IMR-90 (cell line): ENCODE results near the gene ADH6. TPM values are rescaled to one million over a fixed set of nuclear protein-coding genes. Genes with fewer than 3 reads are reported as not detected.

Experiments
- ATAC-seq: fragments of 200-7000 bp; cut with Tn5 transposase; 2 replicates; pipeline ENCODE4 v1.9.1; 2020; ENCODE audit warnings: low read depth, mild to moderate bottlenecking, moderate library complexity
- BruUV-seq: library from RNA; stranded (reverse); fragments of 400-500 nt; replicated peaks from 2 replicates; lab custom pipeline; 2021; lab: Mats Ljungman, UMichigan
- CTCF ChIA-PET: fragments of 300-600 bp; formaldehyde crosslinking; extraction: SDS; loops from one replicate; lab custom pipeline; 2021; ENCODE audit warnings: antibody characterized with exemption; lab: Yijun Ruan, JAX
- POLR2A ChIA-PET: fragments of 300-600 bp; sonication (Branson Sonifier 250); formaldehyde crosslinking; loops from one replicate; lab custom pipeline; 2022; ENCODE audit warnings: antibody characterized with exemption; ENCODE audit not compliant: unreplicated experiment; lab: Charles Lee
- DNase-seq: peaks from one replicate; pipeline ENCODE4 v3.0.0; 2013
- H2AFZ ChIP-seq: replicated peaks from 2 replicates; pipeline ENCODE3; 2013; ENCODE audit warnings: low read length, mild to moderate bottlenecking; ENCODE audit not compliant: poor library complexity
- H2AK5ac ChIP-seq: 2 replicates; pipeline ENCODE4 v1.6.1; 2013; ENCODE audit warnings: low read depth, low read length, inconsistent platforms
- H2AK9ac ChIP-seq: replicated peaks from 2 replicates; pipeline ENCODE3; 2013; ENCODE audit warnings: mild to moderate bottlenecking, low read depth, low read length, moderate library complexity; ENCODE audit not compliant: poor library complexity
- H2BK120ac ChIP-seq: 2 replicates; pipeline ENCODE4 v1.6.1; 2013; ENCODE audit warnings: low read depth, low read length, inconsistent platforms
- H2BK15ac ChIP-seq: 3 replicates; pipeline ENCODE4 v1.6.1; 2013; ENCODE audit warnings: low read depth, low read length, inconsistent platforms
- H2BK20ac ChIP-seq: 2 replicates; pipeline ENCODE4 v1.6.1; 2013; ENCODE audit warnings: low read depth, mild to moderate bottlenecking, inconsistent platforms, low read length, moderate library complexity
- H2BK5ac ChIP-seq: 2 replicates; pipeline ENCODE4 v1.6.1; 2013; ENCODE audit warnings: mild to moderate bottlenecking, low read depth, low read length, inconsistent platforms; ENCODE audit not compliant: poor library complexity, severe bottlenecking
- H3K14ac ChIP-seq: replicated peaks from 2 replicates; pipeline ENCODE4 v1.6.1; 2013; ENCODE audit warnings: low read depth, low read length, inconsistent platforms
- H3K18ac ChIP-seq: 2 replicates; pipeline ENCODE4 v1.6.1; 2013; ENCODE audit warnings: low read depth, low read length, control low read depth
- H3K23ac ChIP-seq: 2 replicates; pipeline ENCODE4 v1.6.1; 2013; ENCODE audit warnings: low read depth, low read length, inconsistent platforms
- H3K27ac ChIP-seq: 2 replicates; pipeline ENCODE4 v1.5.1; 2013; ENCODE audit warnings: mild to moderate bottlenecking, control low read depth, low read length; ENCODE audit not compliant: insufficient read depth
- H3K27me3 ChIP-seq: 2 replicates; pipeline ENCODE4 v1.6.1; 2013; ENCODE audit warnings: low read length; ENCODE audit not compliant: control insufficient read depth, insufficient read depth
- H3K36me3 ChIP-seq: 2 replicates; pipeline ENCODE4 v1.6.1; 2013; ENCODE audit warnings: low read length, mixed read lengths; ENCODE audit not compliant: control insufficient read depth, insufficient read depth
- H3K4ac ChIP-seq: 2 replicates; pipeline ENCODE4 v1.6.1; 2013; ENCODE audit warnings: low read depth, low read length, inconsistent platforms
- H3K4me1 ChIP-seq: 2 replicates; pipeline ENCODE4 v1.6.1; 2013; ENCODE audit warnings: low read length, mixed read lengths; ENCODE audit not compliant: control insufficient read depth, insufficient read depth
- H3K4me2 ChIP-seq: 2 replicates; pipeline ENCODE4 v1.6.1; 2013; ENCODE audit warnings: low read depth, mild to moderate bottlenecking, control low read depth, low read length, moderate library complexity
- H3K4me3 ChIP-seq: 2 replicates; pipeline ENCODE4 v1.5.1; 2013; ENCODE audit warnings: low read depth, mild to moderate bottlenecking, control low read depth, low read length, moderate library complexity; ENCODE audit not compliant: insufficient read depth
- H3K56ac ChIP-seq: 2 replicates; pipeline ENCODE4 v1.6.1; 2013; ENCODE audit warnings: low read length, inconsistent platforms; ENCODE audit not compliant: insufficient read depth; ENCODE audit errors: extremely low read depth
- H3K79me1 ChIP-seq, 2 experiments: 2 replicates each; pipeline ENCODE4 v1.6.1; 2013; ENCODE audit warnings: low read length in 2 of 2, inconsistent platforms in 1 of 2, low read depth in 1 of 2
- H3K9ac ChIP-seq: 2 replicates; pipeline ENCODE4 v1.6.1; 2013; ENCODE audit warnings: low read depth, low read length, control low read depth
- H3K9me1 ChIP-seq: 2 replicates; pipeline ENCODE4 v1.6.1; 2013; ENCODE audit warnings: low read length, inconsistent platforms; ENCODE audit not compliant: insufficient read depth
- H3K9me3 ChIP-seq: 2 replicates; pipeline ENCODE4 v1.6.1; 2013; ENCODE audit warnings: low read length; ENCODE audit not compliant: control insufficient read depth, insufficient read depth
- H4K20me1 ChIP-seq: 2 replicates; pipeline ENCODE4 v1.6.1; 2013; ENCODE audit warnings: low read length, inconsistent platforms; ENCODE audit not compliant: insufficient read depth
- H4K5ac ChIP-seq: 2 replicates; pipeline ENCODE4 v1.6.1; 2013; ENCODE audit warnings: mild to moderate bottlenecking, low read depth, low read length, control low read depth
- H4K8ac ChIP-seq, 2 experiments: 2 replicates each; pipeline ENCODE4 v1.6.1; 2013; ENCODE audit warnings: low read depth in 2 of 2, low read length in 2 of 2, control low read depth in 1 of 2, inconsistent platforms in 1 of 2
- H4K91ac ChIP-seq: 2 replicates; pipeline ENCODE4 v1.6.1; 2013; ENCODE audit warnings: low read depth, low read length, inconsistent platforms; ENCODE audit not compliant: insufficient read depth
- BHLHE40 ChIP-seq: fragments of 150-350 bp; IDR thresholded peaks from 2 replicates; pipeline ENCODE4 v1.6.1; 2016; ENCODE audit warnings: mild to moderate bottlenecking, low read depth, low read length
- CEBPB ChIP-seq: IDR thresholded peaks from 2 replicates; pipeline ENCODE4 v1.6.1; 2012; ENCODE audit warnings: low read depth, low read length, improper control_type of control experiment
- CHD1 ChIP-seq: IDR thresholded peaks from 2 replicates; pipeline ENCODE4 v1.6.1; 2012; ENCODE audit warnings: low read depth, low read length, improper control_type of control experiment
- CTCF ChIP-seq: conservative IDR thresholded peaks from 2 replicates; pipeline ENCODE4 v1.5.1; 2012; ENCODE audit warnings: mild to moderate bottlenecking, low read depth, low read length, improper control_type of control experiment
- ELK1 ChIP-seq: fragments of 150-350 bp; IDR thresholded peaks from 2 replicates; pipeline ENCODE4 v1.6.1; 2016; ENCODE audit warnings: low read depth, mild to moderate bottlenecking, low read length, moderate library complexity, borderline replicate concordance
- FOS ChIP-seq: fragments of 150-350 bp; IDR thresholded peaks from 2 replicates; pipeline ENCODE4 v1.6.1; 2016; ENCODE audit warnings: low read depth, low read length
- MAFK ChIP-seq: IDR thresholded peaks from 2 replicates; pipeline ENCODE4 v1.6.1; 2012; ENCODE audit warnings: low read depth, low read length, improper control_type of control experiment
- MAZ ChIP-seq: IDR thresholded peaks from 2 replicates; pipeline ENCODE4 v1.6.1; 2012; ENCODE audit warnings: low read depth, mild to moderate bottlenecking, low read length, improper control_type of control experiment, moderate library complexity, borderline replicate concordance
- MXI1 ChIP-seq: IDR thresholded peaks from 2 replicates; pipeline ENCODE4 v1.6.1; 2012; ENCODE audit warnings: low read depth, mild to moderate bottlenecking, low read length, moderate library complexity, borderline replicate concordance
- NFE2L2 ChIP-seq: fragments of 150-350 bp; IDR thresholded peaks from 2 replicates; pipeline ENCODE4 v1.6.1; 2016; ENCODE audit warnings: low read depth, mild to moderate bottlenecking, low read length
- POLR2A ChIP-seq: IDR thresholded peaks from 2 replicates; pipeline ENCODE4 v1.6.1; 2012; ENCODE audit warnings: mild to moderate bottlenecking, low read depth, low read length
- RAD21 ChIP-seq: IDR thresholded peaks from 2 replicates; pipeline ENCODE4 v1.6.1; 2012; ENCODE audit warnings: low read length, improper control_type of control experiment
- RCOR1 ChIP-seq: IDR thresholded peaks from 2 replicates; pipeline ENCODE4 v1.6.1; 2012; ENCODE audit warnings: mild to moderate bottlenecking, low read length, improper control_type of control experiment; ENCODE audit not compliant: insufficient replicate concordance
- RFX5 ChIP-seq: IDR thresholded peaks from 2 replicates; pipeline ENCODE4 v1.8.0; 2012; ENCODE audit warnings: low read depth, mild to moderate bottlenecking, low read length, moderate library complexity
- SMC3 ChIP-seq: fragments of 150-350 bp; IDR thresholded peaks from 2 replicates; pipeline ENCODE4 v1.6.1; 2016; ENCODE audit warnings: low read depth, mild to moderate bottlenecking, antibody characterized with exemption, low read length, moderate library complexity
- USF2 ChIP-seq: fragments of 150-350 bp; IDR thresholded peaks from 2 replicates; pipeline ENCODE4 v1.6.1; 2017; ENCODE audit warnings: mild to moderate bottlenecking, antibody characterized with exemption, low read length, low read depth
- WGBS, 2 experiments: methylation state at CpG; one replicate each; pipeline versions ENCODE4 v1.1.5 to v1.1.7; 2013; ENCODE audit warnings: missing lambda C conversion rate in 2 of 2; ENCODE audit not compliant: insufficient read length in 1 of 2; ENCODE audit errors: extremely low coverage in 2 of 2; 5-methylcytosine and 5-hydroxymethylcytosine counted together
- dilution Hi-C: fragments of 300-500 bp; cut with HindIII; formaldehyde crosslinking; loops from one replicate; pipeline ENCODE4 v1.14.3; 2018; ENCODE audit warnings: low sequenced_read_pairs; ENCODE audit not compliant: unreplicated experiment
- in situ Hi-C: fragments of 300-500 bp; cut with MboI; formaldehyde crosslinking; loops from 3 replicates; pipeline ENCODE4 v1.14.3; 2019; ENCODE audit warnings: low sequenced_read_pairs, inconsistent platforms, mixed read lengths
- intact Hi-C: fragments of 100-400 bp; cut with micrococcal nuclease; formaldehyde crosslinking; loops from 2 replicates; pipeline ENCODE4 v1.10.0; 2022
- polyA plus RNA-seq, 3 experiments: library from polyadenylated mRNA; depleted of rRNA; stranded (reverse); fragments of >200 nt; gene quantifications; 2 replicates each; pipeline ENCODE4 v1.2.3, GENCODE V29; 2012; ENCODE audit warnings: low replicate concordance in 1 of 3
- total RNA-seq: library from RNA; depleted of rRNA; stranded (reverse); fragments of >200 nt; gene quantifications from 2 replicates; pipeline ENCODE4 v1.2.3, GENCODE V29; 2012

ADH6 gene
- total and polyA plus RNA-seq, 2 of the 4 experiments (the other 2 are of a cell fraction), result not detected

- dilution Hi-C loops (no loop called here), in situ Hi-C loops (no loop called here), intact Hi-C loops (no loop called here)
- WGBS, 2 experiments, result no CpG with 5 or more reads among the region's 1 CpG
- Histone ChIP-seq H3K9ac (no peak overlapping the region), H4K8ac (no peak overlapping the region), H3K9me1 (no peaks in the 10 kb centered on the region), H3K4me3 (no peak overlapping the region), H3K36me3 (no peaks in the 10 kb centered on the region), H2BK15ac (no peak overlapping the region), H4K91ac (no peak overlapping the region), H3K4ac (no peak overlapping the region), H4K20me1 (no peaks in the 10 kb centered on the region), H3K4me1 (no peaks in the 10 kb centered on the region), H3K14ac (no peak overlapping the region), H3K9me3 (no peaks in the 10 kb centered on the region), H4K5ac (no peak overlapping the region), H2BK20ac (no peak overlapping the region), H3K4me2 (no peak overlapping the region), H2BK5ac (no peak overlapping the region), H2AK5ac (no peak overlapping the region), H3K79me1 (no peaks in the 10 kb centered on the region), H3K56ac (no peak overlapping the region), H2AFZ (no peak overlapping the region), H2BK120ac (no peak overlapping the region), H3K23ac (no peak overlapping the region), H3K27ac (no peak overlapping the region), H3K27me3 (no peaks in the 10 kb centered on the region), H2AK9ac (no peak overlapping the region), H3K18ac (no peak overlapping the region)
- ATAC-seq, result no peak
- BruUV-seq, result no TSS peak
- POLR2A ChIA-PET, result no interaction called here
- TF ChIP-seq MXI1 (no peak), SMC3 (no peak), RFX5 (no peak), RAD21 (no peak), FOS (no peak), USF2 (no peak), CTCF (no peak), POLR2A (no peak), NFE2L2 (no peak), MAZ (no peak), CHD1 (no peak), RCOR1 (no peak), MAFK (no peak), CEBPB (no peak), BHLHE40 (no peak), ELK1 (no peak)
- CTCF ChIA-PET, result no interaction called here
- DNase-seq, result no peak
Observed at GRCh38 chr4:99235955-99236354, 16.9 kb upstream of the ADH6 start.
